Brain microvascular endothelial cell (primary cell): Measurements from ENCODE around the gene SDF2.

Experiments used
- DNase-seq: peaks from one replicate; pipeline ENCODE4 v3.0.0-alpha.2; 2020
- H3K27ac ChIP-seq: fragments of 250-450 bp; sonication (Bioruptor Pico); 2 replicates; pipeline ENCODE4 v1.5.1; 2020; ENCODE audit warnings: mild to moderate bottlenecking, moderate library complexity
- H3K27me3 ChIP-seq: fragments of 250-450 bp; sonication (Bioruptor Pico); replicated peaks from 2 replicates; pipeline ENCODE4 v1.5.1; 2020; ENCODE audit warnings: mild to moderate bottlenecking
- H3K36me3 ChIP-seq: fragments of 250-450 bp; sonication (Bioruptor Pico); replicated peaks from 2 replicates; pipeline ENCODE4 v1.5.1; 2020; ENCODE audit warnings: mild to moderate bottlenecking
- H3K4me3 ChIP-seq: 2 replicates; pipeline ENCODE4 v1.5.1; 2011; ENCODE audit warnings: low read depth, mild to moderate bottlenecking, control low read depth, low read length, moderate library complexity
- CTCF ChIP-seq: IDR thresholded peaks from 2 replicates; pipeline ENCODE4 v1.5.1; 2011; ENCODE audit warnings: low read depth, mild to moderate bottlenecking, moderate library complexity, low read length, control low read depth, inconsistent platforms; ENCODE audit errors: missing control alignments
- in situ Hi-C: cut with HindIII; loops from 2 replicates; pipeline ENCODE4 v1.10.0; 2017; ENCODE audit warnings: low sequenced_read_pairs, low pct_ligation_motif_present

The SDF2 gene

GRCh38 chr17:28644787-28645575, 16.7 kb downstream of the SDF2 start, which contains the start of gene BLTP2:
Gene BLTP2, minus strand, starts transcription at chr17:28645158. Its CDS starts 102 bp downstream, at chr17:28645056.
- H3K36me3 ChIP-seq = peaks cover 34% of the 10 kb centered on the region

DNA sequence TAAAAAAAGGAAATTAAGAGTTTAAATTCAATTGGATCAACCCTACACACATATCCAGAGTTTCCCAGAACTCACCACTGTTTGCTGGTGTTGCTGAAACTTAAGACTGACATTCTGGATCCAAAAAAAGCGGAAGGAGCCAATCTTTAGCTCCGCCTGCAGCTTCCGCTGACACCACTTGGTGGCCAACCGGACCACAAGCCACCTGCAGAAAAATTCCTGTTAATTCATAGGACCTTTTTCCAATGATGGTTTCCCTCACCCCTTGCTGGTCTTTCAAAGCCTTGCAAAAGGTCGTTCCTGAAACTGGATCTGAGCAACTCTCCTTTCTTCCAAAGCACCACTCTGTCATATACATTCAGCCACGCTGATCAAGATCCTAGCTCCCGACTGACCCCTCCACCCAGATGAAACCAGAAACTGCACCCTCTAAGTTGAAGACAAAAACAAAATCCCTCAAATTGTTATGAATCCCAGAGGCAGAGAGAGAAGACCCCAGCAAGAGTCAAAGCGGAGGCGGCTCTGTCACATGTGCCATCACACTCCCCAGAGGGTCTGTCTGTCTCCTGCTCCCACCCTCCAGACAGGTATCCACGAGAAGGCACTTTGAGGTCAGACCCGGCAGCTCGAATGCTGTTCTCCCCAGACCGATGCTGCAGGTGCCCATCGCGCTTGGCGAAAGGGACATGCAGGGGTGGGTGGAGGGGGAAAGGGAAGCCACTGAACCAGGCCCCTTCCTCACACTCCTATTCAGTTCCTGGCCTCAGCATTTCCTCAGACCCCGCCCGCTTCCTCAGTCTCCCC, 17.5 kb downstream of the SDF2 start:
- in situ Hi-C loops = no loop called here
- Histone ChIP-seq H3K4me3 (peak overlapping the region; percentile 85), H3K27me3 (no peaks in the 10 kb centered on the region), H3K36me3 (peaks cover 42% of the 10 kb centered on the region), H3K27ac (no peak overlapping the region)
- DNase-seq = peak; percentile 53
- TF ChIP-seq CTCF = peak; percentile 73

More at GRCh38 chr17:28644787-28645575, 16.7 kb downstream of the SDF2 start, which contains the start of gene BLTP2:
- in situ Hi-C loops = no loop called here
- peak within 1 kb of the TSS; percentile 37 for H3K27ac ChIP-seq
- peak within 1 kb of the TSS; percentile 85 for H3K4me3 ChIP-seq
- no peak for TF ChIP-seq CTCF
- no peaks in the 10 kb centered on the region for H3K27me3 ChIP-seq
- peak; percentile 88 for DNase-seq

DNA sequence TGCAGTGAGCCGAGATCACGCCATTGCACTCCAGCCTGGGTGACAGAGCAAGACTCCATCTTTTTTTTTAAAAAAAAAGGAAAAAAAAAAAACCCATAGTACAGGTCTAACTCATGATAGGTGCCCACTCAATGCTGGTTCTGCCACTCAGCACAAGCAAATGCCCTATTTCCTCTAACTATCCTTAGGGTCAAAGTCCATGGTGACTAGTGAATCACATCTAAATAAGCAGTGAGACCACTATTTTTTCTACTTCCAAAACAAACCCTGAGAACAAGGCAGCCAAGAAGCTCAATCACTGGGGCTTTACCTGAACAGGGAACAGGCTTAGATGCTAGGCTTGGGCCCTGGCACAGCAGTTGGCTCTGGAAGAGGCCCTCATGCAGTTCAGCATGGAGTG, 20.1 kb downstream of the SDF2 start:
- in situ Hi-C loops = no loop called here
- peaks cover 66% of the 10 kb centered on the region for H3K36me3 ChIP-seq
- H3K27ac ChIP-seq = no peak overlapping the region
- TF ChIP-seq CTCF = no peak
- H3K4me3 ChIP-seq = no peak overlapping the region
- no peaks in the 10 kb centered on the region for H3K27me3 ChIP-seq
- DNase-seq = no peak

DNA sequence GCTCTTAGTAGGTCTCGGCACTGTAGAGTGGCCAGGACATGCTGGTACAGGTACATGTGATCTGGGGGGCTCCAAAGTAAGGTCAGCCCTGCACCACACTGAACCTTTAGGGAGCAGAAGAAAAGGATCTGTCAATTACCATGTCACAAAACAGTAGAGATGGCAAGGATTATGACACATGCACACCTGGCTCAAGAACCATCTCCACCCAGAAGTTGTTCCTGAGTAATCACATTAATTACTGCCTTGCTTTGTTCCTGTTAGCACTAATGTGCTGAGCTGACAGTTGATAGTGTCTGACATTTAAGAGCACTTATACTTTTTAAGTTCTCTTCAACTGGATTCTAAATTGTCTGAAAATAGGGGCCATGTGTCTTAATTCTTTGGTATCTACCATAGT, 26.2 kb downstream of the SDF2 start:
- peaks cover 90% of the 10 kb centered on the region for H3K36me3 ChIP-seq
- in situ Hi-C loops = no loop called here

DNA sequence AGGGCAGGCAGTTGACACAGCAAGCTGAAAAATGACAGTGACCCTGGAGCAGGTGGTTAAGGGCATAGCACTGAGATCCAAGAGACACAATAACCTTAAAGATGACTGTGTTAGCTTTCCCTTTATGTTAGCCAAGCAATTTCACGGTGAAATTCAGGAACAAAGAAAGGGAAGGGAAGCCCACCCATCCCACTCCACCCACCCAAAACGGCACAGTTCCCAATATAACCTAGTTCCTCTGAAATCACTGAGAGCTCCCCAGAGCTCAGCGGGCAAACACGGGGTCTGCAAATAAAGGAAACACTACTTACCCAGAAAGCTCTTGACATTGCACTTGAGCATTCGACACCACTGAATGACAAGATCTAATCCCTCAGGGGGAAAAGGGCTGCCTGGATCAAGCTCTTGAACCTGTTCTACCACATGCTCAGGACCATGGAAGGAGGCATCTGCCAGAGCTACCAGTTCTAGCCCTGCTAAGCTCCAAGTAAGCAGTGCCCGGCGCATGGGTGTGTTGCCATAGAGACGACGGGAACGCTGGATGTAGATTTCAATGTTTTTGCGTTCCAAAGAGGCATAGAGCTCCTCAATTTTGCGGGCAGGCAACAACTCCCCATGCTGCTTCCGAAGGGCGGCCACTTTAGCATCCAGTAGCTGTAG, 27.4 kb downstream of the SDF2 start:
- Histone ChIP-seq H3K4me3 (no peak overlapping the region), H3K27ac (no peak overlapping the region), H3K27me3 (no peaks in the 10 kb centered on the region), H3K36me3 (peaks cover 88% of the 10 kb centered on the region)
- DNase-seq = no peak
- TF ChIP-seq CTCF = no peak
- in situ Hi-C loops = no loop called here

More for the DNA sequence above, 26.2 kb downstream of the SDF2 start:
- Histone ChIP-seq H3K27ac (no peak overlapping the region), H3K4me3 (no peak overlapping the region), H3K27me3 (no peaks in the 10 kb centered on the region)
- no peak for TF ChIP-seq CTCF
- no peak for DNase-seq
